Cardiac fibroblast (primary cell): Measurements from ENCODE around the gene NLGN3.
A peak's percentile ranks its signal among the peaks of the same experiment; 100 is the strongest.

Experiments
- DNase-seq, 2 donors: peaks; one replicate each; pipeline versions ENCODE4 v3.0.0 to v3.0.0-alpha.2; 2010; ENCODE audit warnings: low read depth in 2 of 2
- H3K4me3 ChIP-seq, 2 donors: replicated peaks in 1 of 2; 1 replicate in 1 of 2; 2 replicates in 1 of 2; pipeline ENCODE4 v1.5.1; 2011; ENCODE audit warnings: low read depth in 2 of 2, low read length in 2 of 2, mild to moderate bottlenecking in 2 of 2, moderate library complexity in 1 of 2
- CTCF ChIP-seq: IDR thresholded peaks from one replicate; pipeline ENCODE4 v1.5.1; 2011; ENCODE audit warnings: low read depth, mild to moderate bottlenecking, low read length, inconsistent platforms

Gene NLGN3

GRCh38 chrX:71118032-71118984 lies 26.3 kb upstream of the NLGN3 start, which contains the start of gene MED12:
Gene MED12, plus strand, starts transcription at chrX:71118596. Its CDS starts 159 bp downstream, at chrX:71118755.
- DNase-seq: peak; percentile 70 to 87
- peak within 1 kb of the TSS; percentile 62 to 67 for H3K4me3 ChIP-seq
- no peak for TF ChIP-seq CTCF

- no peak for TF ChIP-seq CTCF
- no peak for DNase-seq
- peak overlapping the region; percentile 62 to 67 for H3K4me3 ChIP-seq
Observed at GRCh38 chrX:71118985-71119535, 25.6 kb upstream of the NLGN3 start.

- TF ChIP-seq CTCF: no peak
- peak in 1 of 2 donors; percentile 35 for DNase-seq
Observed at GRCh38 chrX:71128166-71128833, 16.3 kb upstream of the NLGN3 start.

GRCh38 chrX:71128915-71129765 lies 15.5 kb upstream of the NLGN3 start:
- H3K4me3 ChIP-seq: no peak overlapping the region
- peak; percentile 66 for DNase-seq
- peak; percentile 75 for TF ChIP-seq CTCF

More at GRCh38 chrX:71128166-71128833, 16.3 kb upstream of the NLGN3 start:
- no peak overlapping the region for H3K4me3 ChIP-seq

GRCh38 chrX:71131510-71131909 lies 13.1 kb upstream of the NLGN3 start:
- no peak for TF ChIP-seq CTCF
- no peak for DNase-seq
- no peak overlapping the region for H3K4me3 ChIP-seq

GRCh38 chrX:71140440-71140839 lies 4.2 kb upstream of the NLGN3 start:
- TF ChIP-seq CTCF: no peak
- H3K4me3 ChIP-seq: no peak overlapping the region
- DNase-seq: no peak
